Liver (tissue), 9 donors: ENCODE data around the gene PPP4R4. TPM values are rescaled to one million over a fixed set of nuclear protein-coding genes. Genes with fewer than 3 reads are reported as not detected.
A peak's percentile ranks its signal among the peaks of the same experiment; 100 is the strongest.

Experiments used
- DNase-seq: peaks from one replicate; pipeline ENCODE4 v3.0.0-alpha.2; 2017; ENCODE audit warnings: low spot score
- H3K27ac ChIP-seq, 2 donors: one replicate each; pipeline ENCODE4 v1.7.0; 2013; ENCODE audit warnings: inconsistent platforms in 2 of 2, low read length in 2 of 2, control low read depth in 1 of 2, low read depth in 1 of 2, mild to moderate bottlenecking in 1 of 2
- H3K27me3 ChIP-seq, 4 donors: one replicate each; pipeline versions ENCODE4 v1.6.1 to v1.7.0; 2013; ENCODE audit warnings: low read length in 3 of 4, inconsistent platforms in 1 of 4, mild to moderate bottlenecking in 1 of 4, moderate library complexity in 1 of 4; ENCODE audit not compliant: control insufficient read depth in 4 of 4, insufficient read depth in 4 of 4
- H3K36me3 ChIP-seq, 4 donors: one replicate each; pipeline versions ENCODE4 v1.6.1 to v1.7.0; 2013; ENCODE audit warnings: low read length in 3 of 4, mild to moderate bottlenecking in 3 of 4, low read depth in 1 of 4, moderate library complexity in 1 of 4; ENCODE audit not compliant: control insufficient read depth in 4 of 4, insufficient read depth in 3 of 4
- H3K4me1 ChIP-seq, 4 donors: one replicate each; pipeline versions ENCODE4 v1.6.1 to v1.7.0; 2013; ENCODE audit warnings: low read length in 3 of 4, mild to moderate bottlenecking in 3 of 4, moderate library complexity in 1 of 4; ENCODE audit not compliant: control insufficient read depth in 4 of 4, insufficient read depth in 4 of 4
- H3K4me3 ChIP-seq, 3 donors: one replicate each; pipeline versions ENCODE4 v1.6.1 to v1.7.0; 2013; ENCODE audit warnings: low read length in 3 of 3, control low read depth in 1 of 3, low read depth in 1 of 3, mild to moderate bottlenecking in 1 of 3
- H3K9ac ChIP-seq, 2 donors: one replicate each; pipeline ENCODE4 v1.7.0; 2013; ENCODE audit warnings: low read length in 2 of 2, mild to moderate bottlenecking in 2 of 2, moderate library complexity in 2 of 2, control low read depth in 1 of 2, low read depth in 1 of 2
- H3K9me3 ChIP-seq, 4 donors: one replicate each; pipeline versions ENCODE4 v1.6.1 to v1.7.0; 2013; ENCODE audit warnings: low read length in 3 of 4; ENCODE audit not compliant: control insufficient read depth in 4 of 4
- CTCF ChIP-seq: fragments of 150-350 bp; IDR thresholded peaks from 2 replicates; pipeline ENCODE4 v1.5.1; 2017; ENCODE audit warnings: improper control_type of control experiment, low read depth, low read length; ENCODE audit not compliant: missing input control
- EGR1 ChIP-seq, 2 donors: IDR thresholded peaks; 2 replicates each; pipeline ENCODE4 v1.6.1; 2016 to 2018; ENCODE audit warnings: antibody characterized with exemption in 2 of 2, low read depth in 2 of 2
- FOXA1 ChIP-seq: IDR thresholded peaks from 2 replicates; pipeline ENCODE4 v1.6.1; 2016; ENCODE audit warnings: antibody characterized with exemption
- HNF4A ChIP-seq, 2 donors: conservative IDR thresholded peaks; 2 replicates each; pipeline ENCODE4 v1.6.1; 2016; ENCODE audit warnings: antibody characterized with exemption in 2 of 2, mild to moderate bottlenecking in 2 of 2
- JUND ChIP-seq, 2 donors: IDR thresholded peaks; 2 replicates each; pipeline ENCODE4 v1.6.1; 2016; ENCODE audit warnings: antibody characterized with exemption in 2 of 2
- RAD21 ChIP-seq, 2 donors: IDR thresholded peaks; 2 replicates each; pipeline ENCODE4 v1.6.1; 2016; ENCODE audit warnings: antibody characterized with exemption in 2 of 2, mild to moderate bottlenecking in 2 of 2
- REST ChIP-seq: IDR thresholded peaks from 2 replicates; pipeline ENCODE4 v1.6.1; 2016; ENCODE audit warnings: antibody characterized with exemption, mild to moderate bottlenecking
- TAF1 ChIP-seq: conservative IDR thresholded peaks from 2 replicates; pipeline ENCODE4 v1.6.1; 2016; ENCODE audit warnings: antibody characterized with exemption, mild to moderate bottlenecking
- ZBTB33 ChIP-seq: IDR thresholded peaks from 2 replicates; pipeline ENCODE4 v1.6.1; 2016; ENCODE audit warnings: antibody characterized with exemption
- WGBS: extraction: QIAGEN DNeasy Blood & Tissue Kit; methylation state at CpG from one replicate; pipeline ENCODE4 v1.1.7; 2013; 5-methylcytosine and 5-hydroxymethylcytosine counted together
- polyA plus RNA-seq, 2 donors: library from polyadenylated mRNA; stranded (reverse) in 1 of 2; unstranded in 1 of 2; fragments of 200-250 nt in 1 of 2; fragments of >200 nt in 1 of 2; fragmentation: Nextera tagmentation in 1 of 2; extraction: Ambion mirVana in 1 of 2; gene quantifications; one replicate each; pipeline versions ENCODE4 v1.2.1 to v1.2.3, GENCODE V29; 2013 to 2015
- total RNA-seq, 2 donors: library from RNA; depleted of rRNA; stranded (reverse); fragments of >200 nt; gene quantifications; one replicate each; pipeline ENCODE4 v1.2.3, GENCODE V29; 2014
- donor health status: healthy.
- donor health status: healthy.
- donor health status: healthy.
- donor health status: healthy.
- donor health status: healthy.

Gene PPP4R4
- total and polyA plus RNA-seq, 4 donors = 0.52 to 2.4 (median 0.99) TPM

GRCh38 chr14:94307410-94307992, 133.4 kb downstream of the PPP4R4 start:
- H3K27ac ChIP-seq = no peak overlapping the region
- H3K9ac ChIP-seq = no peak overlapping the region
- no peak overlapping the region for H3K4me3 ChIP-seq
- peaks cover 7 to 72% (median 59%) of the 10 kb centered on the region in 4 donors for H3K36me3 ChIP-seq
- H3K9me3 ChIP-seq = peaks cover 0 to 9% (median 4%) of the 10 kb centered on the region in 4 donors
- H3K4me1 ChIP-seq = peaks cover 0 to 16% (median 7%) of the 10 kb centered on the region in 4 donors
- no peak for DNase-seq
- no peaks in the 10 kb centered on the region for H3K27me3 ChIP-seq
- TF ChIP-seq RAD21 (IDR thresholded peaks at IDR 0.05) (peak; percentile 81 to 85), JUND (IDR thresholded peaks at IDR 0.05) (no peak), CTCF (peak; percentile 49)
- WGBS = 73% methylated on average over 5 of the region's 5 CpGs

- TF ChIP-seq EGR1 (IDR thresholded peaks at IDR 0.05; ENCODE audit: low read depth in 2 of 2) (no peak), ZBTB33 (no peak), RAD21 (IDR thresholded peaks at IDR 0.05) (no peak), CTCF (no peak), TAF1 (no peak), FOXA1 (no peak), REST (no peak), HNF4A (conservative IDR thresholded peaks at IDR 0.05) (no peak)
- WGBS = 89% methylated on average over 10 of the region's 10 CpGs
- peaks cover 0 to 7% (median 4%) of the 10 kb centered on the region in 4 donors for H3K9me3 ChIP-seq
- H3K9ac ChIP-seq = no peak overlapping the region
- no peaks in the 10 kb centered on the region for H3K27me3 ChIP-seq
- H3K36me3 ChIP-seq = peaks cover 4 to 58% (median 43%) of the 10 kb centered on the region in 4 donors
- no peak overlapping the region for H3K4me3 ChIP-seq
- no peak overlapping the region for H3K27ac ChIP-seq
- no peak for DNase-seq
- H3K4me1 ChIP-seq = peaks cover 7 to 38% (median 24%) of the 10 kb centered on the region in 4 donors
These were observed 135.6 kb downstream of the PPP4R4 start for GRCh38 chr14:94309721-94310120.
